SK-N-MC (cell line): ENCODE data around the gene ASGR1.

ENCODE experiments used
- EZH2 ChIP-seq: fragments of 200-600 bp; sonication (generic); IDR thresholded peaks from one replicate; pipeline ENCODE4 v1.6.1; 2017; ENCODE audit warnings: antibody characterized with exemption
- POLR2AphosphoS5 ChIP-seq: IDR thresholded peaks from 2 replicates; pipeline ENCODE4 v1.6.1; 2012; ENCODE audit warnings: mild to moderate bottlenecking, low read depth, low read length, borderline replicate concordance

DNA sequence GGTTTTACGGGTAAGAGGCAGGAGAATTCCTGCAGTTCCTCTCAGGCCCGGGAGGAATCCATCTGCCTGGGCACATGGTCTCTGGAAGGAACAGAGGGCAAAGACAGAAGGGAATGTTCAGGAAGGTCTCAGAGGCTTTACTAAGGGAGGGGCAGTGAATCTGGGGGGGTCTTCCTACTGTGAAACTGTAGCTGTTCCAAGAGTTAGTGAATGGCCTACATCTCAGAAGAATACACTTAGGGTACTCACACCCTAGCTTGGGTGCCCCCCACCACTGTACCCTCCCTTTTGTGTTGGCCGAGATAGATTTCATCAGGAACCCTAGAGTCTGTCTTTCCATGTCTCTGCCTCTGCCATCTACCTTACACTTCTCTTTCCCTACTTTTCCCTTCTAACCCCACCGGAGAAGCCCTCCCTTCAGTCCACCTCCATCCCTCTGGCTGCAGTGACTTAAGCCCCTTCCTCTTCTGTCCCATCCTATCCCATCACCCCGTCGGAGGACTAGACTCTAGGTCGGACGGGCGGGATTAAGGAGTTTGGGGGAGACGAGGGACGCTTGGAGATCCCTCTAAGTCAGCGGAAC lies 40.1 kb upstream of the ASGR1 start:
- no peak for TF ChIP-seq EZH2
- peak; percentile 12; the same call in 1 of the 2 replicates for TF ChIP-seq POLR2AphosphoS5
